Gastrocnemius medialis (tissue), 4 donors: ENCODE data around the gene ID3.

Source experiments
- CTCF ChIP-seq, 5 experiments: fragments of 450-650 bp in 3 of 5; fragments of 200-600 bp in 2 of 5; sonication (generic) in 2 of 5; IDR thresholded peaks in 4 of 5; conservative IDR thresholded peaks in 1 of 5; 1 replicate in 4 of 5; 2 replicates in 1 of 5; pipeline ENCODE4 v1.5.1; 2016 to 2019; ENCODE audit warnings: antibody characterized with exemption in 5 of 5, mild to moderate bottlenecking in 3 of 5, moderate library complexity in 3 of 5
- POLR2A ChIP-seq, 2 donors: fragments of 450-650 bp; IDR thresholded peaks; one replicate each; pipeline ENCODE4 v1.6.1; 2017; ENCODE audit warnings: antibody characterized with exemption in 2 of 2, mild to moderate bottlenecking in 2 of 2, moderate library complexity in 2 of 2

DNA sequence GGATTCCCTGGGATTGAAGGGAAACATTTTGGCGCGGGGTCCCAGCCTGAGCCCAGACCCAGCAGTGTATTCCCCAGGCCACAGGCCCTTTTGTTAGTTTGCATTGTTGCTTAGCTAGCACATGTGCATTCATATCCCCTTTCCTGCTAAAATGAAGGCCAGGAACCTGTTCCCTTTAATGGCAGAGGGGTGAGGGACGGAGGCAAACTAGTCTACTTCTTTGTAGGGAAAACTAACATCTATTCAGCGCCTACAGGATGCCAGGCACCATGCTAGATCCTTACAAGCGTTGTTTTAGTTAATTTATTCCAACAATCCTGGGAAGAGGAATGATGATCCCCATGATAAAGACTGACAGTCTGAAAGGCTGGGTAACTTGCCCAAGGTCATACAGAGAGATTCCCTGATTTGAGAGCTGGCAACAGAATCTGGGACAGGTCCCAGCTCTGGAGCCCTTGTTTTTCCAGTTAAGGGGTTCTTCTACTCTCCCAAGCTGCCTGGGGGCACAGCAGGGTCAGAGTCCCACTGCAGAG lies 27.7 kb downstream of the ID3 start:
- TF ChIP-seq CTCF (IDR thresholded peaks at IDR 0.05 in 4 of 5, conservative IDR thresholded peaks at IDR 0.05 in 1 of 5) (no peak), POLR2A (IDR thresholded peaks at IDR 0.05) (no peak)
